Right ventricle myocardium inferior (tissue), 1 donor: Measurements from ENCODE around the gene CALR. TPM values are rescaled to one million over a fixed set of nuclear protein-coding genes. Genes with fewer than 3 reads are reported as not detected.

Experiments
- ATAC-seq: fragments of 200-7000 bp; cut with Tn5 transposase; one replicate; pipeline ENCODE4 v1.9.1; 2020; ENCODE audit warnings: mild to moderate bottlenecking, moderate library complexity
- DNase-seq: peaks from one replicate; pipeline ENCODE4 v3.0.0; 2021; ENCODE audit errors: missing footprints
- intact Hi-C: fragments of 100-400 bp; cut with DNase I; formaldehyde crosslinking; loops from one replicate; pipeline ENCODE4 v1.11.0; 2022
- total RNA-seq: library from RNA; stranded (reverse); fragmentation: NEBNext Ultra II Directional; extraction: Animal tissue kit (Norgen Biotek cat#: 25700); gene quantifications from one replicate; pipeline ENCODE4 v1.2.1, GENCODE V29; 2021
- donor health status: DM: no; HTN: yes; CAD: no; lungs with severe emphysema.

Gene CALR
- total RNA-seq, 1 donor from 2014 or later: 496 TPM

DNA sequence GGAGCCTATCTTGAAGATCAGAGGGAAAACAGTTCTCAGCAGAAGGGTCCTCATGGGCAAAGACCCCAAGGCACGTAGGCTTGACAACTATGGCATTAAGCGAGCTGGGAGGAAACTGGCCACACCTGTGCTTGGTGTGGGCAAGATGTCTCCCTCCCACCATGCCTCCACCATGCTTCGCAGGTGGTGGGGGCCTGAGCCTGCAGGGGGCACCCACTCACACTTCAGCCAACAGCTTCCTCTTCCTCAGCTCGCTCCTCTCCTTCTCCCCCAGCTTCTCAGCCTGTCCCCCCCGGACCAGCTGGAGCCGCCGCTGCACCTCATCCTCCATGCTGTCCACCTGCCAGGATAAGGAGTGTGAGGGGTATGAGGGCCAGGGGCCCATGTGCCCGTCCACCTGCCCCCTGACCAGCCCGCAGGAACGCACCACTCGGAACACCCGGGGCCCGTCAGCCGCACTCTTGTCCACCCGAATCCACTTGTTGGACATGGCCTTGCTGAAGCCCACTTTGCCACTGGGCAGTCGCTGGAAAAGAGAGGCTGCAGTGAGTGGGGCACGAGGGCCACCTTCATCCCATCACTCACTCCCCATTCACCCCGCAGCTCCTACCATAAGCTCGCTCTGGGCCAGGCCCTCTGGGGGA, 8.3 kb upstream of the CALR start:
- DNase-seq: no peak
- no peak for ATAC-seq
- intact Hi-C loops: no loop called here

DNA sequence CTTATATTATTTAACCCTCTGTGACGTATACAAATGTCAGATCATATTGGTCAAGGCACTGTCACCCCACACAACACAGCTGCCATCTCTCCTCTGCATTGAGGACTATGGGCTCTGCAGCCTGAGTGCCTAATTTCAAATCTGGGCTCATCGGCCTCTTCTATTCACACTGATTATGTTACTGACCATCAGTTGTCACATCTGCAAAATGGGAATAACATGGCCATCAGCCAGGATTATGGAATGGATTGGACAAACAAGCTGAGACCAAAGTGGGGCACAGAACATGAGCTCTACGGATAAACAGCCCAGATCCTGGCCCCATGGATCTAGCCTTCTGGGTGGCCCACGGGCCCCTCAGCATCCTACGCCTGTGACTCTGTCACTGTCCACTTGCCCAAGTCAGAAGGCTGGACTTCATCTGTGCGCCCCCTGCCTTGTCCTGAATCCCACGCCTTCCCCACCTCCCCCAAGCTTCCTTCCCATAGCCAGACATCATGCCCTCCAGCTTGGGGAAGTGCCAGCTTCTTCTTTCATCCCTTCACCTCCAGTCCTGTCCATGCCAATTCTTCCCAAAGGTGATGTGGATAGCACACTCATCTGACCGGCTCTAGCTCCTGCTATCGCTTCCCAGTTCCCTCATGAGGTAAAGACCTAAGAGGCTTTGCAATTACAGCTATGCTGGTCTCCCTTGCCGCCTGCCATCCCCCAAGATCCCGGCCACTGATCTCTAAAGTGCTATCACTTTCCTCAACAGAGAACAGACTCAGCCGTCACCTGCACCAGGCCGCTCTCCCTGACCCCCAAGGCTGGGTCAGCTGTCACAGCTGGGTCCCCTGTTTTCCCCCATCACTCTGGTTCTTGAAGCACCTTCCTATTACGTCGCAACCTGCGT, 5.8 kb upstream of the CALR start:
- intact Hi-C loops: no loop called here
- ATAC-seq: no peak
- no peak for DNase-seq

GRCh38 chr19:12933287-12934072, 4.9 kb upstream of the CALR start, which contains the start of gene FARSA:
Gene FARSA (minus strand): TSS chr19:12933711. CDS start chr19:12933696, 15 bp downstream.
- DNase-seq (peak; percentile 94), ATAC-seq (peak; percentile 83)
- intact Hi-C loops: no loop called here

GRCh38 chr19:12935071-12935470, 3.3 kb upstream of the CALR start:
- DNase-seq (no peak), ATAC-seq (no peak)
- intact Hi-C loops: no loop called here

- no peak for DNase-seq
- ATAC-seq: no peak
- intact Hi-C loops: no loop called here
Measured at GRCh38 chr19:12936582-12936981, 1.8 kb upstream of the CALR start.

GRCh38 chr19:12937093-12937926, 1.1 kb upstream of the CALR start:
- ATAC-seq: no peak
- peak; percentile 65 for DNase-seq
- intact Hi-C loops: no loop called here

DNA sequence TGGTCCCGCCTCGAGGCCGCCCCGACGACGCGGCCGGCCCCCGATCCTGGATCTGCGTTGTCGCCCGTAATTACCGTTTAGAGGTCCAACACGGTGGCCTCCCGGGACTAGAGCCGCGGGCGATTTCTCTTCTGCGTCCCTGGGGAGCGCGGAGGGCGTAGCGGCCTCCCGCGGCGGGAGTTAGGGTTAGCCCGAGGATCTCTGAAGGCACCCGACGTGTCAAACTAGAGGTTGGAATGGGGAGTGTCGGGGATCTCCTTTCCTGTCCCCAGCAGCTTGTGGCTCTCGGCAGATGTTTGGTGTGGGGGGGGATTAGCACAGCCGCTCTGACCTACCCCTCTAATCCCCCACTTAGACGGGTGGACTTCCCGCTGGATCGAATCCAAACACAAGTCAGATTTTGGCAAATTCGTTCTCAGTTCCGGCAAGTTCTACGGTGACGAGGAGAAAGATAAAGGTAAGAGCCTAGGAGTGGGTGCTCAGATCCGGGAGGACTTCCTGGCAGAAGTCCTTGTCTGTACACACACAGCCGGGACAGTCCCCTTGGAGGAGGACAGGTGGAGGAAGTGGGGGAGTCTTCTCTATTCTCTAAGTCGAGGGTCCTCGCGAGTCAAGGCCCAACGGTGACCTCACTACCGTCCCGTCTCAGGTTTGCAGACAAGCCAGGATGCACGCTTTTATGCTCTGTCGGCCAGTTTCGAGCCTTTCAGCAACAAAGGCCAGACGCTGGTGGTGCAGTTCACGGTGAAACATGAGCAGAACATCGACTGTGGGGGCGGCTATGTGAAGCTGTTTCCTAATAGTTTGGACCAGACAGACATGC, 581 bp downstream of the CALR start:
- DNase-seq: peak; percentile 59
- ATAC-seq: peak; percentile 2
- intact Hi-C loops: no loop called here

- DNase-seq (peak; percentile 53), ATAC-seq (no peak)
- intact Hi-C loops: no loop called here
Measured at GRCh38 chr19:12939975-12940423, 1.6 kb downstream of the CALR start.

DNA sequence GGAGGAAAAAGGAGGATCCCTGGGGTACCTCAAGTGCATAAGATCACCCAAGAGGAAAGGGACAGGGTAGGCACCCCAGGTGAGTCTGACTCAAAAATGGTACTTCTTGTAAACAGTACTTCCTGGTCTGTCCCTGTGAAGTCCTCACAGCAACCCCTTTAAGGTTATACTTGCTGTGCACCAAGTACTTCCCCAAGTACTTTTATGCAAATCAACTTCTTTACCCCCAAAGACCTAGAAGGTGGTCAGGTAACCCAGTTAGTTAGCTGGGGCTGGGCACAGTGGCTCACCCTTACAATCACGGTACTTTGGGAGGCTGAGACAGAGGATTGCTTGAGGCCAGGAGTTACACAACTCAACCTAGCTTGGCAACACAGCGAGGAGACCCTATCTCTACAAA, 2.5 kb downstream of the CALR start:
- intact Hi-C loops: no loop called here
- DNase-seq (no peak), ATAC-seq (no peak)

DNA sequence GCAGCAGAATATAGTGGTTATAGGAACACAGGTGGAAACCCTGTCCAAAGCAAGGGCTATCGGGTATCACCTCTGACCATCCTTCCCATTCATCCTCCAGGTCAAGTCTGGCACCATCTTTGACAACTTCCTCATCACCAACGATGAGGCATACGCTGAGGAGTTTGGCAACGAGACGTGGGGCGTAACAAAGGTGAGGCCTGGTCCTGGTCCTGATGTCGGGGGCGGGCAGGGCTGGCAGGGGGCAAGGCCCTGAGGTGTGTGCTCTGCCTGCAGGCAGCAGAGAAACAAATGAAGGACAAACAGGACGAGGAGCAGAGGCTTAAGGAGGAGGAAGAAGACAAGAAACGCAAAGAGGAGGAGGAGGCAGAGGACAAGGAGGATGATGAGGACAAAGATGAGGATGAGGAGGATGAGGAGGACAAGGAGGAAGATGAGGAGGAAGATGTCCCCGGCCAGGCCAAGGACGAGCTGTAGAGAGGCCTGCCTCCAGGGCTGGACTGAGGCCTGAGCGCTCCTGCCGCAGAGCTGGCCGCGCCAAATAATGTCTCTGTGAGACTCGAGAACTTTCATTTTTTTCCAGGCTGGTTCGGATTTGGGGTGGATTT, 5.1 kb downstream of the CALR start:
- intact Hi-C loops: no loop called here
- ATAC-seq (no peak), DNase-seq (no peak)

DNA sequence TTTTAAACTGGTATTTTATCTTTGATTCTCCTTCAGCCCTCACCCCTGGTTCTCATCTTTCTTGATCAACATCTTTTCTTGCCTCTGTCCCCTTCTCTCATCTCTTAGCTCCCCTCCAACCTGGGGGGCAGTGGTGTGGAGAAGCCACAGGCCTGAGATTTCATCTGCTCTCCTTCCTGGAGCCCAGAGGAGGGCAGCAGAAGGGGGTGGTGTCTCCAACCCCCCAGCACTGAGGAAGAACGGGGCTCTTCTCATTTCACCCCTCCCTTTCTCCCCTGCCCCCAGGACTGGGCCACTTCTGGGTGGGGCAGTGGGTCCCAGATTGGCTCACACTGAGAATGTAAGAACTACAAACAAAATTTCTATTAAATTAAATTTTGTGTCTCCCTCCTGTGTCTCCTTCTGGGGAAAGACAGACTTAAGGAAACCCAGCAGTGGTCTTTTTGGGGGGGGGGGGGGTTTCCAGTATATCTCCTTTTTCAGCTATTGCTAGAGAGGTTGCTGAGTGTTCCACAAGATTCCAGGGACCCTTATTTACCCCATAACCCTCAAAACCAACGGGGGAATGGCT, 5.8 kb downstream of the CALR start:
- intact Hi-C loops: no loop called here
- DNase-seq (no peak), ATAC-seq (no peak)

- intact Hi-C loops: no loop called here
- ATAC-seq (peak; percentile 94), DNase-seq (peak; percentile 100)
Measured at GRCh38 chr19:12945479-12946091, 7.2 kb downstream of the CALR start, which contains the start of gene RAD23A. Gene RAD23A (plus strand): TSS chr19:12945862. CDS start chr19:12945949, 87 bp downstream.

DNA sequence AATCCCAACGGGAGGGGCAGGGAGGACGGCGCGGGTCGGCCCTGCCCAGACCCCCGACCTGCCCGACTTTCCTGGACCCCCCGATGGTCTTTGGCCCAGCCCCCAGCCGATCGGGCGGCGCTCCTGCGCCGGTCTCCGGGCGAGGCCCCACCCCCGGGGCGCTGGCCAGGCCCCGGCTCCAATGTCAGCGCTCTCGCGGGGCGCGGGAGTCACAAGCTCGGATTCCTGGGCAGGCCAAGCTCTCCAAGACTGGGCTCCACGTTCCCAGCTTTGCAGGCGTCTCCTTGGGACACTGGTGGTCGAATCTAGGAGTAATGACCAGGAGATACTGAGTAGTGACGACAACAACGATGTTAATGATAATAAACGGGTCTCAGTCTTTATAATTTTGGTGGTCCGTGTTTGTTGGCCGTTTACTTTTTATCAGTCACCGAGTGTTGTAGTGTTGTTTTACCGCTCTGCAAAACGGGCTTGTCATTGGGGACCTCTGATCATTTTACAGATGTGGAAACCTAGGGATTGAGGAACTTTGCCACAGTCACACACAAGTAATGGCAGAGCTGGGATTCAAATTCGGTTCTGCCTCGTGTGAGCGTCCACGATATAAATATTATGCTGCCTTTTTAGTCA, 7.8 kb downstream of the CALR start:
- ATAC-seq: peak; percentile 79
- intact Hi-C loops: no loop called here
- DNase-seq: peak; percentile 83

DNA sequence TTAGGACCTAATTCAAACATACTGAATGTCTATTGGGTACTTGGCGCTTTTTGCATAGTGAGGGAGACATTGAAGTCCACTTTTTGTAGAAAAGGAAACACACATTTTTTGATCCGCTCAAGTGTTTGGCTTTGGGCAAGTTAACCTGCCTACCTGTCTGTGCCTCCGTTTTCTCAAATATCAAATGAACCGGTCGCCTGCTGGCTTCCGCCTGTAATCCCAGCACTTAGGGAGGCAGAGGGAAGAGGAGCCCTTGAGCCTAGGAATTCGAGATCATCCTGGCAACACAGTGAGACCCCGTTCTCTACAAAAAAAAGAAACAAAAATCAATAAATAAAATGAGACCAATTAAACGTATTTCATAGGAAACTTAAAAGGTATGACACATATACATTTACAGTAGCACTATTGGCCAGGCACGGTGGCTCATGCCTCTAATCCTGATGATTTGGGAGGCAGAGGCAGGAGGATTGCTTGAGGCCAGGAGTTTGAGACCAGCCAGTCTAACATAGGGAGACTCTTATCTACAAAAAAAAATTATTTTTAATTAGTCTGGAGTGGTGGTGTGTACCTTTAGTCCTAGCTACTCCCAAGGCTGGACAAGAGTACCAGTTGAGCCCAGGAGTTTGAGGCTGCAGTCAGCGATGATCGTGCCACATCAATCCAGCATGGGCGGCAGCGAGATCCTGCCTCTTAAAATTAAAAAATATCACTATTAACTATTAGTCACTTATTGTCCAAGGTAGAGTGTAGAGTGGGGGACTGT, 8.5 kb downstream of the CALR start:
- no peak for ATAC-seq
- intact Hi-C loops: no loop called here
- no peak for DNase-seq
